Measurements from ENCODE around the gene ABTB2. TPM values are rescaled to one million over a fixed set of nuclear protein-coding genes. Genes with fewer than 3 reads are reported as not detected.

ABTB2 gene
- total and polyA plus RNA-seq, 2 experiments from 2014 or later, result 2.6 to 12.1 TPM

DNA sequence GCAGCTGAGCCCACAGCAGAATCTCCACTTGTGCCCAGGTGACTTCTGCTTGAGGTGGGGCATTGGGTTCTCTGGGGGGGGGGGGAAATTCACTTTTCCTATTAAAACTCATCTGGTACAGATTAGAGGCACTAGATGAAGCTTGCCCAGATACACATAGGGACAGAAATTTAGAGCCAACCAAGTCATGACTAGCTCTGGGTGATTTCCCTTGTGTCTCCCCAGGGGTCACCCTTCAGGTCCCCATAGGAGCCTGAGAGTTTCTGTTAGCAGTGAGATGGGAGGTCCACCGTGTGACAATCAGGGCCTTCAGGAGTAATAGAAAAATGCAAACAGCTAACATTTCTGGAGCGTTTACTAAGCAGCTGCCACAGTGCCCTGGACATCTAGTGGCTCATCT, 175.4 kb downstream of the ABTB2 start:
- no peak overlapping the region for H3K4me2 ChIP-seq
- no peak for ATAC-seq
- no peak for TF ChIP-seq ZNF462 (CRISPR knock-in tag; IDR thresholded peaks at IDR 0.05)
- TF ChIP-seq, protein P1, sequence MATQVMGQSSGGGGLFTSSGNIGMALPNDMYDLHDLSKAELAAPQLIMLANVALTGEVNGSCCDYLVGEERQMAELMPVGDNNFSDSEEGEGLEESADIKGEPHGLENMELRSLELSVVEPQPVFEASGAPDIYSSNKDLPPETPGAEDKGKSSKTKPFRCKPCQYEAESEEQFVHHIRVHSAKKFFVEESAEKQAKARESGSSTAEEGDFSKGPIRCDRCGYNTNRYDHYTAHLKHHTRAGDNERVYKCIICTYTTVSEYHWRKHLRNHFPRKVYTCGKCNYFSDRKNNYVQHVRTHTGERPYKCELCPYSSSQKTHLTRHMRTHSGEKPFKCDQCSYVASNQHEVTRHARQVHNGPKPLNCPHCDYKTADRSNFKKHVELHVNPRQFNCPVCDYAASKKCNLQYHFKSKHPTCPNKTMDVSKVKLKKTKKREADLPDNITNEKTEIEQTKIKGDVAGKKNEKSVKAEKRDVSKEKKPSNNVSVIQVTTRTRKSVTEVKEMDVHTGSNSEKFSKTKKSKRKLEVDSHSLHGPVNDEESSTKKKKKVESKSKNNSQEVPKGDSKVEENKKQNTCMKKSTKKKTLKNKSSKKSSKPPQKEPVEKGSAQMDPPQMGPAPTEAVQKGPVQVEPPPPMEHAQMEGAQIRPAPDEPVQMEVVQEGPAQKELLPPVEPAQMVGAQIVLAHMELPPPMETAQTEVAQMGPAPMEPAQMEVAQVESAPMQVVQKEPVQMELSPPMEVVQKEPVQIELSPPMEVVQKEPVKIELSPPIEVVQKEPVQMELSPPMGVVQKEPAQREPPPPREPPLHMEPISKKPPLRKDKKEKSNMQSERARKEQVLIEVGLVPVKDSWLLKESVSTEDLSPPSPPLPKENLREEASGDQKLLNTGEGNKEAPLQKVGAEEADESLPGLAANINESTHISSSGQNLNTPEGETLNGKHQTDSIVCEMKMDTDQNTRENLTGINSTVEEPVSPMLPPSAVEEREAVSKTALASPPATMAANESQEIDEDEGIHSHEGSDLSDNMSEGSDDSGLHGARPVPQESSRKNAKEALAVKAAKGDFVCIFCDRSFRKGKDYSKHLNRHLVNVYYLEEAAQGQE (IDR thresholded peaks at IDR 0.05; ENCODE audit: unreplicated experiment), result no peak
- TF ChIP-seq JUNB (IDR thresholded peaks at IDR 0.05; ENCODE audit: unreplicated experiment), result no peak
- no peak for TF ChIP-seq NANOG (IDR thresholded peaks at IDR 0.05; ENCODE audit: borderline replicate concordance)
- H3K4me1 Mint-ChIP-seq, result peaks cover 27% of the 10 kb centered on the region
- no peaks in the 10 kb centered on the region for H3K79me2 ChIP-seq (replicated peaks; ENCODE audit: insufficient read depth)
- H3K27me3 Mint-ChIP-seq (ENCODE audit: insufficient read depth, low read depth, poor library complexity), result peaks cover 7% of the 10 kb centered on the region
- H3K36me3 Mint-ChIP-seq (ENCODE audit: low read depth), result no peaks in the 10 kb centered on the region
- H3K27me3 ChIP-seq (ENCODE audit: insufficient read depth), result no peaks in the 10 kb centered on the region
- H3K9me2 ChIP-seq (ENCODE audit: insufficient read depth), result no peaks in the 10 kb centered on the region
- H2AFZ ChIP-seq, result no peak overlapping the region
- H3F3A ChIP-seq (replicated peaks; ENCODE audit: low read depth), result peaks cover 9% of the 10 kb centered on the region
- H4K20me1 ChIP-seq (replicated peaks; ENCODE audit: insufficient read depth), result no peaks in the 10 kb centered on the region
- no peak overlapping the region for H3K4me3 ChIP-seq
- no peak for DNase-seq (ENCODE audit: low spot score)
- H3K36me3 ChIP-seq (ENCODE audit: insufficient read depth), result no peaks in the 10 kb centered on the region
- H3K27ac Mint-ChIP-seq, result no peak overlapping the region
- no peaks in the 10 kb centered on the region for H3K9me3 Mint-ChIP-seq
- peaks cover 24% of the 10 kb centered on the region for H3K4me1 ChIP-seq (ENCODE audit: insufficient read depth)
- H3K27ac ChIP-seq (ENCODE audit: low read depth), result no peak overlapping the region
- no peak overlapping the region for H3K4me3 Mint-ChIP-seq

Data from GM23338 (cell line).